PC-9 (cell line): ENCODE measurements around the gene EPG5. TPM values are rescaled to one million over a fixed set of nuclear protein-coding genes. Genes with fewer than 3 reads are reported as not detected.

Experiments used
- BruUV-seq: library from RNA; stranded (reverse); fragments of 400-500 nt; replicated peaks from 2 replicates; lab custom pipeline; 2021; lab: Mats Ljungman, UMichigan
- CTCF ChIA-PET: fragments of 300-600 bp; sonication (Branson Sonifier 250); formaldehyde crosslinking; loops from one replicate; lab custom pipeline; 2022; ENCODE audit warnings: antibody characterized with exemption; lab: Charles Lee
- POLR2A ChIA-PET: fragments of 300-600 bp; sonication (Branson Sonifier 250); formaldehyde crosslinking; loops from one replicate; lab custom pipeline; 2022; ENCODE audit warnings: antibody characterized with exemption; ENCODE audit not compliant: unreplicated experiment; lab: Charles Lee
- DNase-seq, 2 experiments: peaks; one replicate each; pipeline versions ENCODE4 v3.0.0 to v3.0.0-alpha.2; 2015 to 2022; ENCODE audit warnings: mixed read lengths in 1 of 2
- H2AFZ ChIP-seq: fragments of 200-600 bp; sonication (generic); 2 replicates; pipeline ENCODE4 v1.8.1; 2017; ENCODE audit warnings: antibody characterized with exemption
- H3F3A ChIP-seq: fragments of 200-600 bp; sonication (generic); 2 replicates; pipeline ENCODE4 v1.8.1; 2017; ENCODE audit warnings: antibody characterized with exemption, mild to moderate bottlenecking, low read depth; ENCODE audit not compliant: insufficient read depth
- H3K27ac ChIP-seq: fragments of 200-600 bp; sonication (generic); 2 replicates; pipeline ENCODE4 v1.6.1; 2016; ENCODE audit warnings: mixed run types
- H3K27me3 ChIP-seq: fragments of 200-600 bp; sonication (generic); 2 replicates; pipeline ENCODE4 v1.6.1; 2016; ENCODE audit warnings: low read depth, mixed run types; ENCODE audit not compliant: insufficient read depth
- H3K36me3 ChIP-seq: fragments of 200-600 bp; sonication (generic); 2 replicates; pipeline ENCODE4 v1.6.1; 2016; ENCODE audit warnings: low read depth, mixed run types
- H3K4me1 ChIP-seq: fragments of 200-600 bp; sonication (generic); replicated peaks from 2 replicates; pipeline ENCODE4 v1.6.1; 2016; ENCODE audit warnings: mixed run types; ENCODE audit not compliant: insufficient read depth
- H3K4me2 ChIP-seq: fragments of 200-600 bp; sonication (generic); 2 replicates; pipeline ENCODE4 v1.6.1; 2017; ENCODE audit warnings: mixed run types
- H3K4me3 ChIP-seq: fragments of 200-600 bp; sonication (generic); 2 replicates; pipeline ENCODE4 v1.6.1; 2016; ENCODE audit warnings: mixed run types
- H3K79me2 ChIP-seq: fragments of 200-600 bp; sonication (generic); 2 replicates; pipeline ENCODE4 v1.6.1; 2017; ENCODE audit warnings: low read depth, mixed run types
- H3K9me2 ChIP-seq: fragments of 200-600 bp; sonication (generic); 2 replicates; pipeline ENCODE4 v1.8.1; 2017; ENCODE audit warnings: mild to moderate bottlenecking; ENCODE audit not compliant: insufficient read depth
- H3K9me3 ChIP-seq: fragments of 200-600 bp; sonication (generic); 2 replicates; pipeline ENCODE4 v1.8.1; 2016; ENCODE audit warnings: low read depth; ENCODE audit not compliant: insufficient read depth
- H4K20me1 ChIP-seq: fragments of 200-600 bp; sonication (generic); 2 replicates; pipeline ENCODE4 v1.8.1; 2017; ENCODE audit not compliant: insufficient read depth
- EZH2 ChIP-seq: fragments of 200-600 bp; sonication (generic); IDR thresholded peaks from 2 replicates; pipeline ENCODE4 v1.8.0; 2017; ENCODE audit warnings: antibody characterized with exemption, low read depth
- intact Hi-C: fragments of 100-400 bp; cut with micrococcal nuclease; formaldehyde crosslinking; loops from one replicate; pipeline ENCODE4 v1.10.0; 2022; ENCODE audit not compliant: unreplicated experiment
- total RNA-seq: library from RNA; stranded (reverse); gene quantifications from 2 replicates; pipeline ENCODE4 v1.2.3, GENCODE V29; 2021
- TF ChIP-seq, protein P1 (sequence below): fragments of 200-600 bp; sonication (generic); conservative IDR thresholded peaks from 2 replicates; pipeline ENCODE4 v1.6.1; 2017; ENCODE audit warnings: mixed run types, antibody characterized with exemption, mild to moderate bottlenecking, moderate library complexity

EPG5 gene
- total RNA-seq, 1 experiment from 2014 or later, result 19.5 TPM

DNA sequence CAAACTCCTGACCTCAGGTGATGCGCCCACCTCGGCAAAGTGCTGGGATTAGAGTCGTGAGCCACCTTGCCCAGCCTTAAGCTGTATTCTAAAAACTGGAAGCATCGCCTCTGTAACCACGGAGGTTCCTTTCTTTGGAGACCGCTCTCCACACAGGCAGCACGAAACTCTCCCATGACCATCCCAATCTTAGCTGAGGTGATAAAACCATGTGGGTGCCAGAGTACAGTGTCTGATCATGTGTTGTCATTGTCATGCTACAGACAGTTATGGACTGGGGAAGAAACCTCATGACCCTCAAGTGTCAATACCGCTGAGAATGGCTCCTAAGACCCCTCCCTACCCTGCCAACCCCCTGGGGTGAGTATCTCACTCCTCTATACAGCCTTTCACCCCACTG is 41.4 kb upstream of the EPG5 start:
- Histone ChIP-seq H3K9me2 (no peaks in the 10 kb centered on the region), H3K9me3 (no peaks in the 10 kb centered on the region), H3K4me2 (no peak overlapping the region), H3K4me3 (no peak overlapping the region), H3F3A (no peaks in the 10 kb centered on the region), H4K20me1 (no peaks in the 10 kb centered on the region), H2AFZ (no peak overlapping the region), H3K4me1 (no peaks in the 10 kb centered on the region), H3K27ac (no peak overlapping the region), H3K27me3 (no peaks in the 10 kb centered on the region), H3K79me2 (no peaks in the 10 kb centered on the region), H3K36me3 (no peaks in the 10 kb centered on the region)
- no TSS peak for BruUV-seq
- TF ChIP-seq EZH2, result no peak
- TF ChIP-seq, protein P1, sequence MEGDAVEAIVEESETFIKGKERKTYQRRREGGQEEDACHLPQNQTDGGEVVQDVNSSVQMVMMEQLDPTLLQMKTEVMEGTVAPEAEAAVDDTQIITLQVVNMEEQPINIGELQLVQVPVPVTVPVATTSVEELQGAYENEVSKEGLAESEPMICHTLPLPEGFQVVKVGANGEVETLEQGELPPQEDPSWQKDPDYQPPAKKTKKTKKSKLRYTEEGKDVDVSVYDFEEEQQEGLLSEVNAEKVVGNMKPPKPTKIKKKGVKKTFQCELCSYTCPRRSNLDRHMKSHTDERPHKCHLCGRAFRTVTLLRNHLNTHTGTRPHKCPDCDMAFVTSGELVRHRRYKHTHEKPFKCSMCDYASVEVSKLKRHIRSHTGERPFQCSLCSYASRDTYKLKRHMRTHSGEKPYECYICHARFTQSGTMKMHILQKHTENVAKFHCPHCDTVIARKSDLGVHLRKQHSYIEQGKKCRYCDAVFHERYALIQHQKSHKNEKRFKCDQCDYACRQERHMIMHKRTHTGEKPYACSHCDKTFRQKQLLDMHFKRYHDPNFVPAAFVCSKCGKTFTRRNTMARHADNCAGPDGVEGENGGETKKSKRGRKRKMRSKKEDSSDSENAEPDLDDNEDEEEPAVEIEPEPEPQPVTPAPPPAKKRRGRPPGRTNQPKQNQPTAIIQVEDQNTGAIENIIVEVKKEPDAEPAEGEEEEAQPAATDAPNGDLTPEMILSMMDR, result no peak
- POLR2A ChIA-PET, result no interaction called here
- CTCF ChIA-PET, result no interaction called here
- no peak for DNase-seq
- intact Hi-C loops, result no loop called here

DNA sequence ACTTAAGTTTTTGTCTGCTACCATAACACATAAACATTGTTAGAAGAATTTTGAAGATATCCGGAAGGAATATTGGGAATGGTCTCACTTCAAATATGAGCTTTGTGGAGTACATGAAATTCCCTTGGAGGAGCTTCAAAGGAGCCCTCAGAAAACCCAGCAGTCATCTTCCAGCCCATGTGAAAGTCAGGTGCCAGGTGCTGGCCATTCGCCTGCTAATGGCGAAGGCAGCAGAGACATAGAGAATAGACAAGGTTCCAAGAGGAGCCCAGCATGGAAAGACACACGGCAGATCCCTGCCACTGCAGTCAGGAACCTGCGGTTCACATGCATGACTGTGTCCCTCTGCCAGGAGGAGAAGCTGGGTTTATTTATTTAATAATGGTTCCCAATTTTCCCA is 40.0 kb upstream of the EPG5 start:
- no peaks in the 10 kb centered on the region for H3K4me1 ChIP-seq
- no peak overlapping the region for H3K4me2 ChIP-seq
- H3K27me3 ChIP-seq, result no peaks in the 10 kb centered on the region
- BruUV-seq, result no TSS peak
- DNase-seq, result no peak
- CTCF ChIA-PET, result no interaction called here
- no peak for TF ChIP-seq EZH2
- TF ChIP-seq, protein P1, result no peak
- H3K27ac ChIP-seq, result no peak overlapping the region
- POLR2A ChIA-PET, result no interaction called here
- intact Hi-C loops, result no loop called here
- H3K36me3 ChIP-seq, result no peaks in the 10 kb centered on the region
- H2AFZ ChIP-seq, result no peak overlapping the region
- 0 out of 2 replicates have a peak, but pooled peaks cover 2% of the 10 kb centered on the region for H3K9me3 ChIP-seq
- H3K79me2 ChIP-seq, result no peaks in the 10 kb centered on the region
- no peaks in the 10 kb centered on the region for H3K9me2 ChIP-seq
- H3K4me3 ChIP-seq, result no peak overlapping the region
- H4K20me1 ChIP-seq, result no peaks in the 10 kb centered on the region
- H3F3A ChIP-seq, result no peaks in the 10 kb centered on the region

DNA sequence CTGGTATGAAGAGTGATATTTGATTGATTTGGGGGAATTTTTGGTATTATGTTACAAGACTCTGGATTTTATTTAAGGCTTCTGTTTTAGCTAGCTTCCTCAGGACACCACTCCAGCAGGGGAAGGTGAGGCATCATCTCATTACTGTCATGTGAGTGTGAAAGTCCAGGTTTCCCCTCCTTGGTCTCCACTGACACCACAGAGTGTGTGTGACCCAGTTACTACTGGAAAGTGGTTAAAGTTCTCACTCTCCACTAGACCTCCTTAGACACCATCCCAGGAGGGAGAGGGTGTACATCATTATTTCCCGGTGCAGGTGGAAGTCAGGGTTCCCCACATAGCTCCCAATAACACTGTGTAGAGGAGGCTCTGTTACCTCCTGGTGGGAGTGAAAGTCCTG is 35.8 kb upstream of the EPG5 start:
- POLR2A ChIA-PET, result no interaction called here

More for the DNA sequence above, 35.8 kb upstream of the EPG5 start:
- Histone ChIP-seq H3K27me3 (no peaks in the 10 kb centered on the region), H3K36me3 (no peaks in the 10 kb centered on the region), H3K9me2 (no peaks in the 10 kb centered on the region; the same call in 1 of the 2 replicates), H3F3A (no peaks in the 10 kb centered on the region), H4K20me1 (no peaks in the 10 kb centered on the region), H3K9me3 (0 out of 2 replicates have a peak, but pooled peaks cover 5% of the 10 kb centered on the region), H2AFZ (no peak overlapping the region), H3K4me1 (no peaks in the 10 kb centered on the region), H3K27ac (no peak overlapping the region), H3K4me3 (no peak overlapping the region), H3K79me2 (no peaks in the 10 kb centered on the region), H3K4me2 (no peak overlapping the region)
- no peak for TF ChIP-seq EZH2
- TF ChIP-seq, protein P1, result no peak
- CTCF ChIA-PET, result no interaction called here
- DNase-seq, result no peak
- intact Hi-C loops, result no loop called here
- BruUV-seq, result no TSS peak
